Activated gamma-delta T cell treated with Interleukin-2 at 50 U/mL for 16 hours (primary cell): ENCODE results near the gene GTPBP4.
"Not testable (repeated sequence)": the region's sequence is repeated elsewhere in the genome, so short reads cannot be mapped to it uniquely, and the experiment has no call there.

Experiments
- DNase-seq: peaks from one replicate; pipeline ENCODE4 v3.0.0-alpha.2; 2020

The GTPBP4 gene

GRCh38 chr10:1034758-1035157 lies 46.5 kb downstream of the GTPBP4 start:
- no peak for DNase-seq

DNA sequence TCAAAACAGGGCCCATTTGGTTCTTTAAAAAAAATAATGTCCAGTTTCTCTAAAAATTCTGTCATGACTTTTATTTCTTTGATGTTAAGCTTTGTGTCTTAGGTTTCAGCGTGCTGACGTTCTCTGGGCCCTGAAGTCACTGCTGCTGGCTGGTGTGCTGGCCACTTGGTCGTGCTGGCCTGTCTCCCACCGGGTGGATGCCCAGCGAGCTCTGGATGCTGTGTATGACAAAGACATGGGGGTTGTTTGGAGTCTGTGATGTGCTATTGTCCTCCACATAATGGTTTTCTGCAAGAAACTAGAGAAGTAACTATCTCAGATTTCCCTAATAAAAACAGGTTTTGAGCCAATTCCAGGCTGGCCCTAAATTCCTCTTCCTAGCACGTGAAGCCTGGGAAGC lies 47.0 kb downstream of the GTPBP4 start:
- DNase-seq = no peak

DNA sequence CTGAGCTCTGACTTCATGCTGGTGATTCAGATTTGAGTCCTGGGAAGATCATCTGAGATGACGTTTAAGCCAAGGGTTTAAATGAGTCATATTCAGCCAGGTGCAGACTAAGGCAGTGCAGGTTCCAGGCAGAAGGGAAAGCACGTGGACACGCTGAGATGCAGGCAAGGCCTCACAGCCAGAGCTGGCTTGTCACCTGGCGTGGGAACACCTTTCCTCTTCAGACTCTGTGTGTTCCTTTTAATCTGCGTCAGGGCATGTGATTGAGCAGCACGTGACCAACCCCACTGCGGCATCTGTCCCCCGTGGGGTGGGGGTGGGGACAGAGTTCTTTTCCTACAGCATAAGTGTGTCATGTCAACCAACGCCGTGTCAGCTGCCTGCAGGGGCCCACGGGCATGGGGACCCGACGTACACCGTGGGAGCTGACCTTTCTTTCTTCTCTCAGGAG lies 48.1 kb downstream of the GTPBP4 start:
- DNase-seq = no peak

GRCh38 chr10:1037098-1037497 lies 48.9 kb downstream of the GTPBP4 start:
- no peak for DNase-seq

GRCh38 chr10:1038769-1039168 lies 50.5 kb downstream of the GTPBP4 start:
- DNase-seq = not testable (repeated sequence)

GRCh38 chr10:1040133-1040532 lies 51.9 kb downstream of the GTPBP4 start:
- no peak for DNase-seq

DNA sequence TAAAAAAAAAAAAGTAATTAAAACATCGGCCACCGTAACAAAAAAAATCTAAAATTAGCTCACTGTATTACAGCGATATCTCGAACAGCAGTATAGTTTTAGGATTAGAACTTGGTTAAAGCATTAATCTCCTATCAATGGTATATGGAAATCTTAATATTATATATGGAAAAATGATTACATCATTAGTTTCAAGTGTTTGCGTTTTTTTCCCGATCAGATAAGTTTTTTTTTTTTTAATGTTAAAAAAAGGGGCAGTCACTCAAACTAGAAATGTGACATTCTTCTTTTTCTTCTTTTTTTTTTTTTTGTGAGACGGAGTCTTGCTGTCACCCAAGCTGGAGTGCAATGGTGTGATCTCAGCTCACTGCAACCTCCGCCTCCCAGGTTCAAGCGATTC lies 53.3 kb downstream of the GTPBP4 start:
- DNase-seq = no peak

GRCh38 chr10:1043532-1043995 lies 55.3 kb downstream of the GTPBP4 start:
- no peak for DNase-seq

GRCh38 chr10:1044146-1044545 lies 55.9 kb downstream of the GTPBP4 start:
- no peak for DNase-seq

DNA sequence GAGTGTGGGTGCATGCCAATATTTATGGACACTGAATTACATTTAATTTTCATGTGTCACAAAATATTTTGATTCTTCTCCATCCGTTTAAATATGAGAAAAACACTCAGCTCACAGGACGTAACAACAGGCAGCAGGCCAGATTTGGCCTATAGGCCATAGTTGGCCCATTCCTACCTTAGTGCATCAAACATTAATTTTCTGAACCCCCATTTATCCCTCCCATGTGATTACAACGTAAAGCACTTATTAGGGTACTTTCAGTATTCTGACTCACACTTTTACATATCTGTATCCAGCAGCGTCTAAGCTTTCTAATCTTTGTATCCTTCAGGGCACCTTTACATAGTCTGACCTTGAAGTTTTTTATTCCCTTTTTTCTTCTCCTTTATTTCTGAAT lies 56.7 kb downstream of the GTPBP4 start:
- no peak for DNase-seq

DNA sequence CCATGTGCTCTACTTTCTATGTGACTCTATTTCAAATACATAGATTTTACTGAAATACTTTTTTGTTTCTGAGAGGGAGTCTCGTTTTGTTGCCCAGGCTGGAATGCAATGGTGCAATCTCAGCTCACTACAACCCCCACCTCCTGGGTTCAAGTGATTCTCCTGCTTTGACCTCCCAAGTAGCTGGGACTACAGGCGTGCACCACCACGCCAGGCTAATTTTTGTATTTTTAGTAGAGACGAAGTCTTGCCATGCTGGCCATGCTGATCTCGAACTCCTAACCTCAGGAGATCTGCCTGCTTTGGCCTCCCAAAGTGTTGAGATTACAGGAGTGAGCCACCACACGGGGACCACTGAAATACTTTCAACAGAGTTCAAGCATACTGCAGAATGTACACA lies 57.2 kb downstream of the GTPBP4 start:
- DNase-seq = no peak

- DNase-seq = no peak
Observed at GRCh38 chr10:1047937-1048336, 59.7 kb downstream of the GTPBP4 start.

GRCh38 chr10:1048349-1048731 lies 60.1 kb downstream of the GTPBP4 start:
- DNase-seq = no peak

- DNase-seq = peak; percentile 95
Observed at GRCh38 chr10:1048732-1049424, 60.6 kb downstream of the GTPBP4 start, which contains the start of gene IDI1. TSS of gene IDI1 (minus strand) at chr10:1049119. CDS start at chr10:1049003, 116 bp downstream.

GRCh38 chr10:1049425-1049958 lies 61.3 kb downstream of the GTPBP4 start:
- DNase-seq = no peak

GRCh38 chr10:1050145-1050544 lies 61.9 kb downstream of the GTPBP4 start:
- DNase-seq = no peak

DNA sequence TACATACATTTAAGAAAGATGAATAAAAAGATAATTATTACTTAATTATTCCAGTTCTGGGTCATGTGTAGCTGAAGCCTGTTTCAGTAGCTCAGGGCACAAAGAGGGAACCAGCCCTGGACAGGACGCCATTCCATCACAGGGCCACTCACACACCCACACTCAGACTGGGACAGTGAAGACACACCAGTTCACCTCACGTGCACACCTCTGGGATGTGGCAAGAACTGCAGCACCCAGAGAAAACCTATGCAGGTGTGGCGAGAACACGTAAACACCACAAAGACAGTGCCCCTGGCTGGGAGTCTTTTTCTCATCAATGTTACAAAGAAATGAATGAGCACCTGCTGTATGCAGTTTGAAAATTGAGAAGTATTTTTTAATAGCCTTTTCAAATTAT lies 62.3 kb downstream of the GTPBP4 start:
- peak; percentile 36 for DNase-seq

DNA sequence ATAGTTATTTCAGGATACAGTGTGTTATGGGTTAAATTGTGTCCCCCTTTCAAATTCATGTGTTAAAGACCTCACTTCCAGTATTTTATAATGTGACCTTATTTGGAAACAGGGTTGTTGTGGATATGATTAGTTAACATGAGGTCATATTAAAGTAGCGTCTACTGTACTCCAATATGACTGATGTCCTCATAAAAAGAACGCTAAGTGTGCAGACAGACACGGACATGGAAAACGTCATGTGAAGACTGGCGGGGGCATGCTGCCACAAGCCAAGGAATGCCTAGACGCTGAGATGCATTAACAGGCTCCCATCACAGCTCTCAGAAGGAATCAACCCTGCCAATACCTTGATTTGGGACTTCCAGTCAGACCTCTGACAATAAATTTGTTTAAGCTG lies 66.5 kb downstream of the GTPBP4 start:
- DNase-seq = no peak

GRCh38 chr10:1056326-1057105 lies 68.3 kb downstream of the GTPBP4 start, which contains the start of gene WDR37:
TSS of gene WDR37 (plus strand) at chr10:1056385. CDS start at chr10:1072156, 15,771 bp downstream.
- DNase-seq = peak; percentile 90

- DNase-seq = no peak
Observed at GRCh38 chr10:1057106-1057657, 68.9 kb downstream of the GTPBP4 start.

DNA sequence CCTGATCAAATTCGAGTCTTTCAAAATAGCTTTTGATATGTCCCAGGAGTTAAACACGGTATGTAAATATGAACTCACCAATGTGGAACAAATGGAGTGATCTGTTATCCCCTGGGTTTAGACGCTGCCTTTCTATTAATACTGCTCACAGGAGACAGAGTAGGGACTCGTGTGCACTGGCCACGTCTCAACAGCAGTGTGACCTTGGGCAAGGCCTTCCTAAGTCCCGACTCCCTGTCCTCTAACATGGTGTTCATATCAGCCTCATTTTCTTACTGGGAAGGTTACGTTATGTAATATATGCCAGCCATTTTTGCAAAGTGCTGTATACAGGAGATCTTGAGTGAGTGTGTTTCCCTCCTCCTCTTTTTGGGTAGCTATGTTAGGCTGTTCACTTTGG lies 69.8 kb downstream of the GTPBP4 start:
- DNase-seq = no peak

- no peak for DNase-seq
Observed at GRCh38 chr10:1059902-1060301, 71.7 kb downstream of the GTPBP4 start.
